Measurements from ENCODE around the gene HS1BP3. TPM values are rescaled to one million over a fixed set of nuclear protein-coding genes. Genes with fewer than 3 reads are reported as not detected.

HS1BP3 gene
- total RNA-seq, 4 donors from 2014 or later: 23.3 to 38.2 (median 34.2) TPM

DNA sequence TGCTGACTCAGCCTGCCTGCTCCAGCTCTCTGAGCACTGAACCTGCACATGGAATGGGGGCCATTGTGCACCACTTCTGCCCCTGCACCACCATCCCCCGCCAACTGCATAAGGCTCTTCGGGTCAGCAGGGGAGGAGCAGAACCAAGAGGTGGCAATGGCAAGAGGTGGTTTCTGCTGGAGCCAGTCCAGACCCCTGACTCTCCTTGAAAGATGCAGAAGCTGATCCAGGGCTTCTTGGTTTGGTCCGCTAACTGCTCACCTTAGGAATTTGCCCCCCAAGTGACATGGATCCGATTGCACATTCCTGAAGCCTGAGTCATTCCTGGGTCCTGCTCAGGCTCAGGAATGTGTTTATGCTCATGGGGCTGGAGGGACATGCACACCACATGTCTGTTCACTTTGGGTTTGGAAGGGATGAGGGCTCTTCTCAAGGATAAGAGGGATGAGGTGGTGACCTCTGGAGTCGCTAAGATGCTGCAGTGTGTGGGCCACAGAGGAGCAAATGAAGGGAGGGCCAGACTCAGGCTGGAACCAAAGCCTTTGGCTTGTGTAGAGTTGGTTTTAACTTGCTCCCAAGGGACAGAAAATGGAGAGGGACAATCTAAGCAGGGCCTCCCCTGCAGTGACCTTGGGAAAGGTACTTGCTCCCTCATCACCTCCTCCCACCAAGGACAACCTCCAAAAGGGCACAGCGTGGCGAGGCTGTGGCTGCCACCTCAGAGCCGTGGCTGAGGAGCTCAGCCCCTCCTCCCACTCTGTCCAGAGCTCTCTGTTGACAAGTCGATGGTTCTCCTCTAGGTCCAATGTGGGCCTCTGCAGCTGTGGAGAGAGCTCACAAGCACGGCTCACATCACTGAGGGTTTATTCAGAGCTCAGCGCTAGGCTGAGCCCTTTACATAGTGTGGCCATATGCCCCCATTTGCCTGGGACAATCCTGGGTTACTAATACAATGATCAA, 66.2 kb downstream of the HS1BP3 start:
- Histone ChIP-seq H3K27ac (peak overlapping the region; percentile 3), H3K4me3 (no peak overlapping the region), H3K27me3 (no peaks in the 10 kb centered on the region), H3K4me1 (peaks cover 31% of the 10 kb centered on the region), H3K36me3 (no peaks in the 10 kb centered on the region), H3K9me3 (no peaks in the 10 kb centered on the region)
- DNase-seq (ENCODE audit: low spot score in 2 of 2): peak; percentile 48 to 68
- 77% methylated on average over 7 of the region's 11 CpGs for WGBS
- TF ChIP-seq, protein P1, sequence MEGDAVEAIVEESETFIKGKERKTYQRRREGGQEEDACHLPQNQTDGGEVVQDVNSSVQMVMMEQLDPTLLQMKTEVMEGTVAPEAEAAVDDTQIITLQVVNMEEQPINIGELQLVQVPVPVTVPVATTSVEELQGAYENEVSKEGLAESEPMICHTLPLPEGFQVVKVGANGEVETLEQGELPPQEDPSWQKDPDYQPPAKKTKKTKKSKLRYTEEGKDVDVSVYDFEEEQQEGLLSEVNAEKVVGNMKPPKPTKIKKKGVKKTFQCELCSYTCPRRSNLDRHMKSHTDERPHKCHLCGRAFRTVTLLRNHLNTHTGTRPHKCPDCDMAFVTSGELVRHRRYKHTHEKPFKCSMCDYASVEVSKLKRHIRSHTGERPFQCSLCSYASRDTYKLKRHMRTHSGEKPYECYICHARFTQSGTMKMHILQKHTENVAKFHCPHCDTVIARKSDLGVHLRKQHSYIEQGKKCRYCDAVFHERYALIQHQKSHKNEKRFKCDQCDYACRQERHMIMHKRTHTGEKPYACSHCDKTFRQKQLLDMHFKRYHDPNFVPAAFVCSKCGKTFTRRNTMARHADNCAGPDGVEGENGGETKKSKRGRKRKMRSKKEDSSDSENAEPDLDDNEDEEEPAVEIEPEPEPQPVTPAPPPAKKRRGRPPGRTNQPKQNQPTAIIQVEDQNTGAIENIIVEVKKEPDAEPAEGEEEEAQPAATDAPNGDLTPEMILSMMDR (IDR thresholded peaks at IDR 0.05): no peak
- TF ChIP-seq EP300 (IDR thresholded peaks at IDR 0.05) (no peak), POLR2AphosphoS5 (IDR thresholded peaks at IDR 0.05) (peak in 1 of 3 donors; percentile 16), POLR2A (IDR thresholded peaks at IDR 0.05) (no peak)

DNA sequence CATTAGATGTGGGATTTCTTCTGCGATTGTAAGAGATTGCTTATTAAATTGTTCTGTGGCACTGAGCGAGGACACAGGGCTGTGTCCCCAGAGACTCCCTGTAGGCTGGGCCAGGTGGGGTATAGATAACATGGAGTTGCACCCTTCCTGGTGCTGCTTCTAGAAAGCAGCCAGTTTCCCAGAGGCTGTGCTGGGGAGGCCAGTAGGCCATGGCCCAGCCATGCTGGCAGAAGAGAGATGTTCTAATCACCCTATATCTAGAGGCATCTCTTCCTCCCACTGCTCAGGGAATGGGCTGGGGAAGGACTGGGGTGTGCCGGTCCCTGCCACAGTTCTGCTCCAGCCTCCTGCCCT, 66.9 kb downstream of the HS1BP3 start:
- no peaks in the 10 kb centered on the region for H3K9me3 ChIP-seq
- no peak for DNase-seq (ENCODE audit: low spot score in 2 of 2)
- H3K27me3 ChIP-seq: no peaks in the 10 kb centered on the region
- H3K27ac ChIP-seq: no peak overlapping the region
- no peak for TF ChIP-seq POLR2A (IDR thresholded peaks at IDR 0.05)
- TF ChIP-seq EP300 (IDR thresholded peaks at IDR 0.05): no peak
- TF ChIP-seq POLR2AphosphoS5 (IDR thresholded peaks at IDR 0.05): no peak
- TF ChIP-seq, protein P1 (IDR thresholded peaks at IDR 0.05): no peak
- no peaks in the 10 kb centered on the region for H3K36me3 ChIP-seq
- H3K4me1 ChIP-seq: peaks cover 38% of the 10 kb centered on the region
- no peak overlapping the region for H3K4me3 ChIP-seq
- WGBS: 82% methylated on average over 2 of the region's 3 CpGs

DNA sequence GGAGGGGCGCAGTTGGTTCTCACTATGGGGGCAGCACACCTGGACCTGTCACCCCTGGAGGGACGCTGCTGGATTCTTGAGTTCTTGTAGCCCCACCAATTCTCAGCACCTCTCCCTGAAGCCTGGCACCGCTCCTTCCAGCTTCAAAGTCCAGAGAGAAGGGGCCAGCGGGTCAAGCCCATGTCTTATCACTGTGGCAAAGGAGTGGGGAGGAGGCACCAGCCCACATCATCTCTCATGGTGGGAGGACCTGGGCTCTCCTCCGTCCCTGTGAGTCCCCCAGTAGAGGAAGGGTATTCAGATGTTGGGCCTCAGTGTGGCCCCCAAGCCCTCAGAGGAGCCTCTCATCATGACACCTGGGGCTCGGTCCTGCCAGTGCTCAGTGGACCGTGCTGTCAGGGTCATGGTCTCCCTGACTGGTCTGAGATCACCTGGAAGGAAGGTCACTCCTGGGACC, 67.4 kb downstream of the HS1BP3 start:
- TF ChIP-seq POLR2AphosphoS5 (IDR thresholded peaks at IDR 0.05) (no peak), POLR2A (IDR thresholded peaks at IDR 0.05) (no peak), EP300 (IDR thresholded peaks at IDR 0.05) (no peak)
- TF ChIP-seq, protein P1 (IDR thresholded peaks at IDR 0.05): no peak
- Histone ChIP-seq H3K27me3 (no peaks in the 10 kb centered on the region), H3K4me3 (no peak overlapping the region), H3K27ac (no peak overlapping the region), H3K9me3 (no peaks in the 10 kb centered on the region), H3K4me1 (peaks cover 43% of the 10 kb centered on the region), H3K36me3 (no peaks in the 10 kb centered on the region)
- 100% methylated on average over 5 of the region's 7 CpGs for WGBS
- DNase-seq (ENCODE audit: low spot score in 2 of 2): peak in 1 of 2 donors; percentile 59

DNA sequence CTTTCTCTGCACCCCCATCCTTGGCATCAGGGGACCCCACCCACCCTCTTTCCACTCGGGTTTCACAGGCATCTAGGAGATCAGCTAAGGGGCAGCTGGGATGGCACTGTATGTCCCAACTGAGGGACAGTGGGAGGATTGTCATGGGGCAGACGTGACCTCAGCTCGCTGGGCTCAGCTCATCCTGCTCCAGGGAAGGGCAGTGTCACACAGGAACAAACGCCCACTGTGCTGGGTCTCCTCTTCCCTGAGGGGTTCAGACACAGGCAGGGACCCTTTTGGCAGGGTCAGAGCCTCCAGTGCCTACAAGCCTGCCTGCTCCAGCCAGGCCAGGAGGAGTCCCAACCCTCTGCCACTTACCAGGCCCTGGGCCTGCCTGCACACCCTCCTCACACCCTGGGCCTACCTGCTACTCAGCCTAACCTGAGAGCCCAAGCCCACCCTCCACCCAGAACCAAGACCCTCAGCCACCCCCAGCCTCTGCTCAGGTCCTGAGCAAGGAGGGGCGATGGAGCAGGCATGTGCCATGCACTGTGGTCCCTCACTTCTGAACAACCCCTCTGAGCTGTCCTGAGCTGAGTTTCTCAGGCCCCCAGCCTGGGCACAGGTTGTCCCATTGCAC, 68.2 kb downstream of the HS1BP3 start:
- no peak for TF ChIP-seq POLR2A (IDR thresholded peaks at IDR 0.05)
- no peak for TF ChIP-seq EP300 (IDR thresholded peaks at IDR 0.05)
- TF ChIP-seq POLR2AphosphoS5 (IDR thresholded peaks at IDR 0.05): no peak
- TF ChIP-seq, protein P1 (IDR thresholded peaks at IDR 0.05): no peak
- no peak overlapping the region for H3K4me3 ChIP-seq
- DNase-seq (ENCODE audit: low spot score in 2 of 2): peak in 1 of 2 donors; percentile 54
- WGBS: 100% methylated on average over 1 of the region's 5 CpGs
- no peaks in the 10 kb centered on the region for H3K9me3 ChIP-seq
- no peaks in the 10 kb centered on the region for H3K27me3 ChIP-seq
- H3K4me1 ChIP-seq: peaks cover 51% of the 10 kb centered on the region
- no peaks in the 10 kb centered on the region for H3K36me3 ChIP-seq
- H3K27ac ChIP-seq: no peak overlapping the region
